ENCODE results near the gene KLHL42. TPM values are rescaled to one million over a fixed set of nuclear protein-coding genes. Genes with fewer than 3 reads are reported as not detected.

KLHL42 gene
- total RNA-seq, 1 experiment from 2014 or later = 35.8 TPM

DNA sequence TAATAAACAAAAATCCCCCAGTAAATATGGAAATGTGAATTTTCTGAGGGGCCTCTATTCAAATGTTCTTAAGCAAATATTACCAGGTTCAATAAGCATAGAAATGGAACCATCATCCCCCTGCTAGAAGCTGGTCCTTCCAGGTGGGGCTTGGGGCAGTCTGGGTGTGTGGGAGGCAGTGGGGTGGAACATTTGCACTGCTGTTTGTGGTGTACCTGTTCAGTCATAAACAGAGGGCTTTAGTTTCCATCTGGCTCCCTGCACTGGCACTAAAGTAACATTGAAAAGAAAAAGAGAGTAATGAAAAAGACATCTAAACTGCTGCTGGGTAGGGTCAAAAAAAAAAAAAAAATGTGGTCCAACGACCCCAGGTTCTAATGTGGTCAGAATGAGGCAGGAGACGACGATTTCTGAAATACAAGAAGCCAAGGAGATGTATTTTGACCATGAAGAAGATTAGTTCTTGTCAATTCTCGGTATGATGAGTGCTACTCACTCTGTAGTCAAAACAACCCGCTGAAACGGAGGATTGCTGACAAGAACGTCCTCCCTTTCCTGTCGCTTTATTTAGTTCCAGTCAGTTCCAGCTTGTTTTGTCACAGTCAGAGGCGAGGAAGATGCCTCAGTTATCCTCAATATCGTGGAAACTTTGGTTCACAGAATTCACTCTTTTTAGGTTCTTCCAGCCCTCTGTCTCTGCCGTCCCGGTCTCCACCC is 44.3 kb downstream of the KLHL42 start:
- TF ChIP-seq, protein P1, sequence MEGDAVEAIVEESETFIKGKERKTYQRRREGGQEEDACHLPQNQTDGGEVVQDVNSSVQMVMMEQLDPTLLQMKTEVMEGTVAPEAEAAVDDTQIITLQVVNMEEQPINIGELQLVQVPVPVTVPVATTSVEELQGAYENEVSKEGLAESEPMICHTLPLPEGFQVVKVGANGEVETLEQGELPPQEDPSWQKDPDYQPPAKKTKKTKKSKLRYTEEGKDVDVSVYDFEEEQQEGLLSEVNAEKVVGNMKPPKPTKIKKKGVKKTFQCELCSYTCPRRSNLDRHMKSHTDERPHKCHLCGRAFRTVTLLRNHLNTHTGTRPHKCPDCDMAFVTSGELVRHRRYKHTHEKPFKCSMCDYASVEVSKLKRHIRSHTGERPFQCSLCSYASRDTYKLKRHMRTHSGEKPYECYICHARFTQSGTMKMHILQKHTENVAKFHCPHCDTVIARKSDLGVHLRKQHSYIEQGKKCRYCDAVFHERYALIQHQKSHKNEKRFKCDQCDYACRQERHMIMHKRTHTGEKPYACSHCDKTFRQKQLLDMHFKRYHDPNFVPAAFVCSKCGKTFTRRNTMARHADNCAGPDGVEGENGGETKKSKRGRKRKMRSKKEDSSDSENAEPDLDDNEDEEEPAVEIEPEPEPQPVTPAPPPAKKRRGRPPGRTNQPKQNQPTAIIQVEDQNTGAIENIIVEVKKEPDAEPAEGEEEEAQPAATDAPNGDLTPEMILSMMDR (conservative IDR thresholded peaks at IDR 0.05) = no peak
- H2AFZ ChIP-seq (ENCODE audit: low read length) = peak overlapping the region; percentile 56

More for the DNA sequence above, 44.3 kb downstream of the KLHL42 start:
- Histone ChIP-seq H3K9me3 (ENCODE audit: control insufficient read depth, low read depth, low read length) (no peaks in the 10 kb centered on the region), H2BK5ac (ENCODE audit: insufficient read length, low read length) (no peak overlapping the region), H3K23me2 (ENCODE audit: insufficient read length, low read depth, low read length, poor library complexity, severe bottlenecking) (no peaks in the 10 kb centered on the region), H3K23ac (ENCODE audit: insufficient read length, low read depth, low read length) (no peak overlapping the region), H3T11ph (ENCODE audit: low read length) (no peak overlapping the region), H3K79me2 (ENCODE audit: insufficient read depth, low read length) (no peaks in the 10 kb centered on the region), H3K9ac (ENCODE audit: extremely low read depth, insufficient read length, low read length) (no peak overlapping the region), H2BK15ac (ENCODE audit: low read depth, low read length) (no peak overlapping the region), H3K18ac (ENCODE audit: insufficient read length, low read depth, low read length) (no peak overlapping the region), H3K4ac (ENCODE audit: low read depth, low read length) (no peak overlapping the region), H2BK120ac (ENCODE audit: low read depth, low read length, poor library complexity, severe bottlenecking) (no peak overlapping the region), H3K14ac (ENCODE audit: insufficient read depth, low read length) (no peak overlapping the region), H2BK12ac (ENCODE audit: insufficient read length, low read depth, low read length) (no peak overlapping the region), H3K27ac (ENCODE audit: insufficient read length, low read depth, low read length) (no peak overlapping the region), H3K4me1 (ENCODE audit: insufficient read depth, low read length) (no peaks in the 10 kb centered on the region), H4K5ac (ENCODE audit: insufficient read length, low read depth, low read length) (no peak overlapping the region), H4K20me1 (ENCODE audit: control insufficient read depth, insufficient read depth, insufficient read length) (no peaks in the 10 kb centered on the region), H3K79me1 (ENCODE audit: insufficient read depth, low read depth, low read length, poor library complexity, severe bottlenecking) (no peaks in the 10 kb centered on the region), H4K8ac (replicated peaks; ENCODE audit: insufficient read length, low read depth, low read length) (no peak overlapping the region), H4K91ac (ENCODE audit: insufficient read length, low read depth, low read length) (no peak overlapping the region), H2BK20ac (ENCODE audit: low read depth, low read length, poor library complexity, severe bottlenecking) (no peak overlapping the region), H3K4me2 (ENCODE audit: insufficient read depth, insufficient read length, low read length) (no peak overlapping the region), H3K56ac (ENCODE audit: insufficient read length, low read depth, low read length) (no peak overlapping the region), H2AK5ac (ENCODE audit: insufficient read length, low read length) (no peak overlapping the region), H3K27me3 (ENCODE audit: insufficient read depth, low read length) (no peaks in the 10 kb centered on the region)
- H3K9me3 Mint-ChIP-seq = peaks cover 0 to 4% of the 10 kb centered on the region in 2 experiments; a peak in 2 of 5 replicates
- no peak overlapping the region for H3K4me3 Mint-ChIP-seq
- peaks cover 0 to 8% (median 0%) of the 10 kb centered on the region in 3 experiments; a peak in 1 of 7 replicates for H3K36me3 Mint-ChIP-seq (ENCODE audit: insufficient read depth in 1 of 3, low read depth in 3 of 3)
- H3K27me3 Mint-ChIP-seq (ENCODE audit: low read depth) = peaks cover under 1% of the 10 kb centered on the region; the same call in 1 of the 2 replicates
- H3K27ac Mint-ChIP-seq = no peak overlapping the region; a peak in 1 of 7 replicates
- no CpG with 5 or more reads among the region's 12 CpGs for WGBS (ENCODE audit: extremely low coverage, insufficient read length, low lambda C conversion rate)
- DNase-seq = no peak
- 0 out of 4 replicates have a peak, but pooled peaks cover 0 to 6% of the 10 kb centered on the region in 2 experiments for H3K4me1 Mint-ChIP-seq

Measured in H9 (cell line).